GM12872 (cell line): Measurements from ENCODE around the gene DLK1.

Experiments
- TF ChIP-seq, protein P1 (sequence below): IDR thresholded peaks from 3 replicates; pipeline ENCODE4 v1.5.1; 2011; ENCODE audit warnings: low read depth, mild to moderate bottlenecking, low read length, moderate library complexity; ENCODE audit not compliant: insufficient read depth

Gene DLK1

DNA sequence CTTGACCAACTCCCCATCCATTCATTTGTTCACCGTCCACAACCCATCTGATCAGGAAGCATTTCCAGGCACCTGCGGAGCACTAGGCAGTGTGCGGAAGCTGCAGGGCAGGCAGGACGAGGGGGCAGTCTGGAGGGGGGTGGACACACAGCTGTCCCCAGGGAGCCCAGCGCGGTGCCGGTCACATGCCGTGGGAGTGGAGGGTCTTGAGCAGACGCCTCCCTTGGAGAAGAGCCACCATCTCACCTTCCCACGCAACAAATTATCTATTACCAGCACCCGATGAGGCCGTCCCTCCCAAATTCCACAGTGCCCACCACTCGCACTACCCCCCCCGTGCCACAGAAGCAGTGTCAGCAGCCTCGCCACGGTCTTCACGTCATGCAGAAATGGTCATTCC lies 10.8 kb downstream of the DLK1 start:
- TF ChIP-seq, protein P1, sequence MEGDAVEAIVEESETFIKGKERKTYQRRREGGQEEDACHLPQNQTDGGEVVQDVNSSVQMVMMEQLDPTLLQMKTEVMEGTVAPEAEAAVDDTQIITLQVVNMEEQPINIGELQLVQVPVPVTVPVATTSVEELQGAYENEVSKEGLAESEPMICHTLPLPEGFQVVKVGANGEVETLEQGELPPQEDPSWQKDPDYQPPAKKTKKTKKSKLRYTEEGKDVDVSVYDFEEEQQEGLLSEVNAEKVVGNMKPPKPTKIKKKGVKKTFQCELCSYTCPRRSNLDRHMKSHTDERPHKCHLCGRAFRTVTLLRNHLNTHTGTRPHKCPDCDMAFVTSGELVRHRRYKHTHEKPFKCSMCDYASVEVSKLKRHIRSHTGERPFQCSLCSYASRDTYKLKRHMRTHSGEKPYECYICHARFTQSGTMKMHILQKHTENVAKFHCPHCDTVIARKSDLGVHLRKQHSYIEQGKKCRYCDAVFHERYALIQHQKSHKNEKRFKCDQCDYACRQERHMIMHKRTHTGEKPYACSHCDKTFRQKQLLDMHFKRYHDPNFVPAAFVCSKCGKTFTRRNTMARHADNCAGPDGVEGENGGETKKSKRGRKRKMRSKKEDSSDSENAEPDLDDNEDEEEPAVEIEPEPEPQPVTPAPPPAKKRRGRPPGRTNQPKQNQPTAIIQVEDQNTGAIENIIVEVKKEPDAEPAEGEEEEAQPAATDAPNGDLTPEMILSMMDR, result no peak

DNA sequence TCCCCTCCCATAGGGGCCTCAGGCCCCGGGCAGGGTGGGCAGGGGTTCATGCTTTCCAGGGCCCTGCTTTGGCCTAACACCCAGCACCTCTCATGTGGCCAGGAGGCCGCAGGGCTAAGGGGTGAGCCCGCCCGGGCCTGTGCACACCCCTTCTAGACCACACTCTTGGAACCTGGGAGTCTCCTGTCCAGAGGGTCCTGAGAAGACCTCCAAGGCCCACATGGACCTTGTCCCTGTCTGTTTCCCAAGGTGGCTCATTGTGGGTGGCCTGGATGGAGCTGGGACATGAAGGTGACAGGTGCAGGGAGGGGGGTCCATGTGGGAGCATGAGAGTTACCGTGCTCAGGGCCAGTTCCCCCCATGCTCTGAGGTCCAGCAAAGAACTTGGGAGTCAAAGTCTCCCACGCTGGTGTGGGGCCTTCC lies 11.6 kb downstream of the DLK1 start:
- TF ChIP-seq, protein P1, result no peak

DNA sequence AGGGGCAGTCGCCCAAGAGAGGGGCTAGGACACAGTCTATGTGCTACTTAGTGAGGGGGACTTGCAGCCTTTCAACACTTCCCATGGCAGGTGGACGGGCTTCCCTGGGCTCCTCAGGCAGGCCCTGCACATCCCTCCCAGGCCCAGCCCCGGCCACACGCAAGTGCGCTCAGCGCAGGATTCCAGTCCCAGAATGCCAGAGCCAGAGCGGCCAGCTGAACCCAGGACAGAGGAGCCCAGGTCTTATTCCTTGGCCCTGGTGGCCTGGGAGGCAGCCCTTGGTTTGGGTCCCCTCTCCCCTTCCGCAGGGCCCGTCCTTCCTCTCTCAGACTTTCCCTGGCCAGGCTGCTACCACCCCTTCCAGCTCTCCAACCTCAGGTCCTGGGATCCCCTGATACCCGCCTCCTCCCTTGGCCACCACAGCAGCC lies 12.0 kb downstream of the DLK1 start:
- TF ChIP-seq, protein P1, result no peak

DNA sequence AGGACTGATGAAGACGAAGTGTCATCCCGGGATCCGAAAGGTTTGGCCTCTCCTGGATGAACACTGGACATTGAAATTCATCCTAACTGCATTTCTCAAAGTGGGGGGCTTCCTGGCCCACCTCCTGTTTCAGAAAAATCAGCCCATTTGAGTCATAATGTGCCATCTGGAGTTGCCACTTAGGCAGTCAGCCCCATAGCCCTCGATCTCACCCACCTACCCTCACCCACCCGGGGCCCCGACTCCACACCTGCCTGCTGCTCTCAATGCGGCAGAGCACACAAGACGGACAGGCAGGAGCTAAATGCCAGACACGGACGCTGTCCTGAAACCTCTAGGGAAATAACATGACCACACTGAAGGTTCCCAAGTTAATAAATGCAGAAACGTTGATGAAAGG lies 12.6 kb downstream of the DLK1 start:
- TF ChIP-seq, protein P1, result no peak

DNA sequence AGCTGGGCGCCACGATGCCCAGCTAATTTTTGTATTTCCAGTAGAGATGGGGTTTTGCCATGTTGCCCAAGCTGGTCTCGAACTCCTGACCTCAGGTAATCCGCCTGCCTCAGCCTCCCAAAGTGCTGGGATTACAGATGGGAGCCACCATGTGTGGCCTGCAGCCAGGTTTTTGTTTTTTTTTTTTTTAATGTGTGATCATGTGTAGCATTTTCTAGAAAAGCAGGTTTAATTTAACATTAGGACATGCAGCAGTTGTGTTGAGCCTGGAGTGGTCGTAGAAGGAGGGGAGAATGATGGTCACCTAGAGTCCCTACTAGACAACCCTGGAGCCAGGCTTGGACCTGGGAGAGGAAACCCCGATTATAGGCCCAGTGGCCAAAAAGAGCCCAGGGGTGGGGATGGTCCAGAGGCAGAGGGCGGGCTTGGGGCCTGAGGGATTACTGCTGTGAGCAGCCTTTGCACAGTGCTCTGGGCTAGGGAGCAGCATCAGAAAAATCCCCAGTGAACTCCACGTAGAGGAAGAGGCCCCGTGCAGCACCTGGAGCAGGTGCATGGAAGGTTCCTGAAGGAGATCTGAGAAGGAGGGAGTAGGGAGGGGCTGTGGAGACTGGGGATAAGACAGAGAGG lies 13.6 kb downstream of the DLK1 start:
- TF ChIP-seq, protein P1, result no peak

DNA sequence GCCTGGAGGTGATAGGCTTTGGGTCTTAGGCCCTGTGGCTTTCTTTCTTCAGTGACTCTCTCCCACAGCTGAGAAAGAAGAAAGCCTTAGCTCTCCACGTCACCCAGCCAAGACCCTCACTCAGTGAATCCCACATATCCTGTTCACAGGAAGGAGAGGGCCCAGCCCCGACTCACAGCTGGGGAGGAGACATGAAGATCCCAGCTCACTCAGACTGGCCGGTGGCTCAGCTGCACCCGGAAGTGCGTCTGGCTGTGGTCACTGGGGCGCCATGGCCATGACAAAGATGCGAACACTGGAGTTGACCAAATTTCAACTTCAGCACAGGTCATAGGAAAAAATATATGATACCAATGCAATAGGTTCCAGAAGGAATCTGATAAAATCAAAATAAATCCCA lies 14.2 kb downstream of the DLK1 start:
- TF ChIP-seq, protein P1, result no peak

DNA sequence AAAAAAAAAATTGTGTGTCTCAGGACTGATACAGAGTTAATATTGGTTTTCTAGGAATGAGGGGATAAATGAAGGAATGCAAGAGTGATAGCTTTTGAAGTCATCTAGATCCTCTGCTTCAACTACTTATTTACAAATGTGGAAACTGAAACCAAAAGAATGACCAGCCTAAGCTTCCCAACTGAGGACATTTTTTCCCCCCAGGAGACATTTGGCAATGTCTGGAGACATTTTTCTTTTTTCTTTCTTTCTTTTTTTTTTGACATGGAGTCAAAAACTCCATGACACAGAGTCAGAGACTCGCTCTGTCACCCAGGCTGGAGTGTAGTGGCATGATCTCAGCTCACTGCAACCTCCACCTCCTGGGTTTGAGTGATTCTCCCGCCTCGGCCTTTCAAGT lies 15.3 kb downstream of the DLK1 start:
- TF ChIP-seq, protein P1, result no peak
